Testis (tissue), 2 donors: ENCODE results near the gene HOTAIR.

Source experiments
- CTCF ChIP-seq, 3 experiments: fragments of 450-650 bp in 2 of 3; fragments of 200-600 bp in 1 of 3; sonication (generic) in 1 of 3; IDR thresholded peaks; one replicate each; pipeline ENCODE4 v1.5.1; 2016 to 2019; ENCODE audit warnings: antibody characterized with exemption in 3 of 3, mild to moderate bottlenecking in 2 of 3, moderate library complexity in 1 of 3
- POLR2A ChIP-seq: fragments of 450-650 bp; IDR thresholded peaks from one replicate; pipeline ENCODE4 v1.6.1; 2017; ENCODE audit warnings: antibody characterized with exemption, mild to moderate bottlenecking, moderate library complexity

GRCh38 chr12:54003625-54004024 lies 28.9 kb upstream of the HOTAIR start:
- no peak for TF ChIP-seq CTCF (IDR thresholded peaks at IDR 0.05)
- TF ChIP-seq POLR2A, result no peak
